Transverse colon (tissue), 4 donors: Measurements from ENCODE around the gene TLX1.

Experiments
- CTCF ChIP-seq, 5 experiments: fragments of 200-600 bp in 3 of 5; fragments of 450-650 bp in 2 of 5; sonication (generic) in 3 of 5; IDR thresholded peaks; 1 replicate in 2 of 5; 2 replicates in 3 of 5; pipeline ENCODE4 v1.5.1; 2016 to 2017; ENCODE audit warnings: antibody characterized with exemption in 5 of 5, inconsistent platforms in 3 of 5, mild to moderate bottlenecking in 2 of 5, moderate library complexity in 1 of 5
- POLR2A ChIP-seq: fragments of 450-650 bp; IDR thresholded peaks from one replicate; pipeline ENCODE4 v1.6.1; 2016; ENCODE audit warnings: antibody characterized with exemption, mild to moderate bottlenecking, moderate library complexity
- POLR2AphosphoS5 ChIP-seq, 3 donors: sonication (generic); formaldehyde crosslinking; IDR thresholded peaks; one replicate each; pipeline ENCODE4 v1.6.1; 2016; ENCODE audit warnings: antibody characterized with exemption in 3 of 3

GRCh38 chr10:101092881-101093354 is 38.2 kb upstream of the TLX1 start:
- TF ChIP-seq CTCF (IDR thresholded peaks at IDR 0.05) (no peak), POLR2A (no peak), POLR2AphosphoS5 (IDR thresholded peaks at IDR 0.05) (no peak)
